Mesenteric fat pad (tissue), 1 donor: ENCODE measurements around the gene USP7. TPM values are rescaled to one million over a fixed set of nuclear protein-coding genes. Genes with fewer than 3 reads are reported as not detected.
"Not testable (repeated sequence)": the region's sequence is repeated elsewhere in the genome, so short reads cannot be mapped to it uniquely, and the experiment has no call there.

ENCODE experiments used
- DNase-seq: peaks from one replicate; pipeline ENCODE4 v3.0.0-alpha.2; 2020; ENCODE audit warnings: low spot score
- total RNA-seq: library from RNA; stranded (reverse); fragmentation: NEBNext Ultra II Directional; extraction: Animal tissue kit (Norgen Biotek cat#: 25700); gene quantifications from one replicate; pipeline ENCODE4 v1.2.1, GENCODE V29; 2021
- donor health status: DM: yes; HTN: yes; CAD: no.

USP7 gene
- total RNA-seq, 1 donor from 2014 or later = 95.5 TPM

DNA sequence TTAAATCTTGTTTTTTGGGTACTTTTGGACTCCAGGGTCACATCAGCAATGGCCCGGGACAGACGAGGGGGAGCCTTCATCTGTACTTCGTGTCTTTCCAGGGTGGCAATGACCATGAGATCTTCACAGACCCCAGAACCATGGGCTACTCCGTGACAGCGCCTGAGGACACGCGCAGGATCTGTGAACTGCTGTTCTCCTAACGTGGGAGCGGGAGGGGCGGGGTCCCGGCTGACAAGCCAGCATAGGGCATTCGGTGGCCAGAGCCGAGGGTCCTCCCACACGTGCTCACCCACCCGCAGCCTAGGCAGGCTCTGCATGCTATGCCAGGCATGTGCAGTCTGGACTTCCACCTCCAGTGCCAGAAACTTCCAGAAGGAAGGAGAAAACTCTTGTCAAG lies 116.1 kb downstream of the USP7 start:
- DNase-seq = peak; percentile 33

DNA sequence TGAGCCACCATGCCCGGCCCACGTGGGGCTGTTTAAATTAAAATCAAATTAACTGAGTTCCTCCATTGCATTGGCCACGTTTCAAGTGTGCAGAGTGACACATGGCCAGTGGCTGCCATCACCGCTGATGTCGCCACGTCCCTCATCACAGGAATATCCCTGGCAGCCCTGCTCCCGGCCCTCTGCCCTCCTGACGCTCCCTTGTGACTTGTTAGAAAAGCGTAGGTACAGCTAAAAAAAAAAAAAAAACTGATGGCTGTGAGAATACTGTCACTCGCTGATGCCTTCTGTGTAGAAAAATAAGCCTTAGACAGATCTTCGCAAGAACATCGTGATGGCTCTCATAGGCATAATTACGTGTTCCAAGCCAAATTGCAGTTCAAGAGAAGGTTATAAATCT lies 116.6 kb downstream of the USP7 start:
- no peak for DNase-seq

DNA sequence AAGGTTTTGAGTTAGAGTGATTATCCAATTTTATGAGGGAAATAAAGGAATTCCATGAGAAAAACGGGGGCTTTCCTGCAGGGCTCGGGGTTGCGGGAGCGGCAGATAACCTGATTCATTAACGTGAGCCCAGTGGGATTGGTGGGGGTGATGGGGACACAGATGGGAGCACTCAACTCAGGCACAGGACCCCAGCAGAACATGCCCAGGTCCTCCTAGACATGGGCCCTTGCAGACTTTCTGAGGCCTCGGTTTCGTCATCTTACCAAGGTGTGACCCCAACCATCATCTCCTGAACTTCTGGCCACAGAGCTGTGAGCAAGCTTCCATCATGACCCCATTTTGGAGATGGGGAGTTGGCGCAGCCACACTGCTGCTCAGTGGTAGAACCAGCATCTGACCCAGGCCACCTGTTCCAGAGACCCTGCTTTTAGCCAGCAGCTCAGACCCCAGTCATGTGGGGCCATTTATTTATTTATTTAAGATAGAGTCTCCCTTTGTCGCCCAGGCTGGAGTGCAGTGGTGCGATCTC lies 117.2 kb downstream of the USP7 start:
- no peak for DNase-seq

DNA sequence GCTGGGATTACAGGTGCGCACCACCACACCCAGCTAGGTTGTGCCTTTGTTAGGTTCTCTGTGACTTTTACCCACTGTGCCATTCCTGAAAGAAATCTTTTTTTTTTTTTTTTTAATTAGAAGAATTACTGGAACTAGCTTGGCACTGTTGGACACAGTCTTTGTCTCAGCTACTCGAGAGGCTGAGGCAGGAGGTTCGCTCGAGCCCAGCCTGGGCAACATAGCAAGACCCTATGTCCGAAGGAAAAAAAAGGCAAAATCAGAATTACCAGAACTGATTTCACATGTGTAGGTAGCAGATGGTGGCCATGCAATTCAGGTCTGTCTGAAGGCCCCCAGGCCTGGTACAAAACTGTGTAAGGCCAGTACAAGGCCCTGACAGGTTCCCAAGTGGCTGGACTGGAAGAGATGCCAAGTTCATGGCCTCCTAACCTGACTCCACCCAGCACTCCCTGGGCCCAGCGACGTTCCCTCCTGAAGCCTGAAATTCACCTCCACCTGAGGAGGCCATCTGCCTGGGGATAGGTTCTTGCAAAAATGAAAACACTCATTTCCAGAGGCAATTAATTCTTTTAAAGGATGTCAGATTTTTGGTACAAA lies 117.9 kb downstream of the USP7 start:
- no peak for DNase-seq

DNA sequence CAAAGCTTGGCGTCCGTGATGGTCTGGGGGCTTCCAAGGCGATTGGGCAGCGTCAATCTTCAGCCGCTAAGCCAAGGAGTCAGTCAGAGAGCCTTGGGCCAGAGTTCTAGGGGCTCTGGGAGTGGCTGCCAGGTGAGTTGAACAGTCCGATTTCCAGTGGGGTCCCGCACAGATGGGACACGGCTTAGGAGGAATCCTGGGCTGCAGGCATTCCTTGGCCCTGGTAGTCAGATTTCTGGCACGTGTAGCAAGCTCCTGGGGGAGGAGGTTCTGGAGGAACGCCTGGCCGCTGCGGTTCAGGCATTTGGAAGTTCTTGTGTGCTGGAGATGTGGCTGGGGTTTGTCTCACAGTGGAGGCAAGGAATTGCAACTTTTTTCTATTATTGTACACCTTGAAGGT lies 120.4 kb downstream of the USP7 start:
- not testable (repeated sequence) for DNase-seq

Other genes starting within 250 kb of the USP7 start
- gene TMEM186, start 166.3 kb downstream of the USP7 start, total RNA-seq = 7.7 TPM
- gene PMM2, start 166.1 kb downstream of the USP7 start, total RNA-seq = 51.8 TPM
- gene CARHSP1, start 94.9 kb downstream of the USP7 start, total RNA-seq = 90.0 TPM
- not detected for gene LITAFD, start 81.6 kb downstream of the USP7 start, total RNA-seq
- gene HAPSTR1, start 127.7 kb upstream of the USP7 start, total RNA-seq = 57.7 TPM